PC-3 (cell line): ENCODE results near the gene RPL27A.

ENCODE experiments used
- EZH2 ChIP-seq: fragments of 300-600 bp; sonication (generic); IDR thresholded peaks from one replicate; pipeline ENCODE4 v1.6.1; 2017; ENCODE audit warnings: antibody characterized with exemption, mild to moderate bottlenecking, low read length; ENCODE audit not compliant: unreplicated experiment
- EZH2phosphoT487 ChIP-seq: fragments of 300-600 bp; sonication (generic); IDR thresholded peaks from 2 replicates; pipeline ENCODE4 v1.6.1; 2018; ENCODE audit warnings: mild to moderate bottlenecking, antibody characterized with exemption, low read length, borderline replicate concordance
- TF ChIP-seq, protein P1 (sequence below): fragments of 300-600 bp; sonication (generic); conservative IDR thresholded peaks from 2 replicates; pipeline ENCODE4 v1.5.1; 2017; ENCODE audit warnings: antibody characterized with exemption, low read depth, mild to moderate bottlenecking, low read length

- TF ChIP-seq, protein P1, sequence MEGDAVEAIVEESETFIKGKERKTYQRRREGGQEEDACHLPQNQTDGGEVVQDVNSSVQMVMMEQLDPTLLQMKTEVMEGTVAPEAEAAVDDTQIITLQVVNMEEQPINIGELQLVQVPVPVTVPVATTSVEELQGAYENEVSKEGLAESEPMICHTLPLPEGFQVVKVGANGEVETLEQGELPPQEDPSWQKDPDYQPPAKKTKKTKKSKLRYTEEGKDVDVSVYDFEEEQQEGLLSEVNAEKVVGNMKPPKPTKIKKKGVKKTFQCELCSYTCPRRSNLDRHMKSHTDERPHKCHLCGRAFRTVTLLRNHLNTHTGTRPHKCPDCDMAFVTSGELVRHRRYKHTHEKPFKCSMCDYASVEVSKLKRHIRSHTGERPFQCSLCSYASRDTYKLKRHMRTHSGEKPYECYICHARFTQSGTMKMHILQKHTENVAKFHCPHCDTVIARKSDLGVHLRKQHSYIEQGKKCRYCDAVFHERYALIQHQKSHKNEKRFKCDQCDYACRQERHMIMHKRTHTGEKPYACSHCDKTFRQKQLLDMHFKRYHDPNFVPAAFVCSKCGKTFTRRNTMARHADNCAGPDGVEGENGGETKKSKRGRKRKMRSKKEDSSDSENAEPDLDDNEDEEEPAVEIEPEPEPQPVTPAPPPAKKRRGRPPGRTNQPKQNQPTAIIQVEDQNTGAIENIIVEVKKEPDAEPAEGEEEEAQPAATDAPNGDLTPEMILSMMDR = no peak
- TF ChIP-seq EZH2 (no peak), EZH2phosphoT487 (no peak)
These were observed 8.1 kb downstream of the RPL27A start for GRCh38 chr11:8690374-8691342.
